Astrocyte (in vitro differentiated cells and primary cell): Measurements from ENCODE around the gene TIMP2.

Source experiments
- EZH2 ChIP-seq: IDR thresholded peaks from 2 replicates; pipeline ENCODE4 v1.6.1; 2012; ENCODE audit warnings: mild to moderate bottlenecking, low read length, inconsistent platforms; ENCODE audit not compliant: insufficient read depth
- TF ChIP-seq, protein P1 (sequence below): IDR thresholded peaks from 2 replicates; pipeline ENCODE4 v1.5.1; 2011; ENCODE audit warnings: low read depth, mild to moderate bottlenecking, inconsistent platforms, low read length, moderate library complexity; ENCODE audit not compliant: insufficient read depth

GRCh38 chr17:78966123-78966813, 41.1 kb upstream of the TIMP2 start:
- TF ChIP-seq, protein P1, sequence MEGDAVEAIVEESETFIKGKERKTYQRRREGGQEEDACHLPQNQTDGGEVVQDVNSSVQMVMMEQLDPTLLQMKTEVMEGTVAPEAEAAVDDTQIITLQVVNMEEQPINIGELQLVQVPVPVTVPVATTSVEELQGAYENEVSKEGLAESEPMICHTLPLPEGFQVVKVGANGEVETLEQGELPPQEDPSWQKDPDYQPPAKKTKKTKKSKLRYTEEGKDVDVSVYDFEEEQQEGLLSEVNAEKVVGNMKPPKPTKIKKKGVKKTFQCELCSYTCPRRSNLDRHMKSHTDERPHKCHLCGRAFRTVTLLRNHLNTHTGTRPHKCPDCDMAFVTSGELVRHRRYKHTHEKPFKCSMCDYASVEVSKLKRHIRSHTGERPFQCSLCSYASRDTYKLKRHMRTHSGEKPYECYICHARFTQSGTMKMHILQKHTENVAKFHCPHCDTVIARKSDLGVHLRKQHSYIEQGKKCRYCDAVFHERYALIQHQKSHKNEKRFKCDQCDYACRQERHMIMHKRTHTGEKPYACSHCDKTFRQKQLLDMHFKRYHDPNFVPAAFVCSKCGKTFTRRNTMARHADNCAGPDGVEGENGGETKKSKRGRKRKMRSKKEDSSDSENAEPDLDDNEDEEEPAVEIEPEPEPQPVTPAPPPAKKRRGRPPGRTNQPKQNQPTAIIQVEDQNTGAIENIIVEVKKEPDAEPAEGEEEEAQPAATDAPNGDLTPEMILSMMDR: no peak
- no peak for TF ChIP-seq EZH2
